ENCODE data around the gene DUSP28.

The DUSP28 gene

DNA sequence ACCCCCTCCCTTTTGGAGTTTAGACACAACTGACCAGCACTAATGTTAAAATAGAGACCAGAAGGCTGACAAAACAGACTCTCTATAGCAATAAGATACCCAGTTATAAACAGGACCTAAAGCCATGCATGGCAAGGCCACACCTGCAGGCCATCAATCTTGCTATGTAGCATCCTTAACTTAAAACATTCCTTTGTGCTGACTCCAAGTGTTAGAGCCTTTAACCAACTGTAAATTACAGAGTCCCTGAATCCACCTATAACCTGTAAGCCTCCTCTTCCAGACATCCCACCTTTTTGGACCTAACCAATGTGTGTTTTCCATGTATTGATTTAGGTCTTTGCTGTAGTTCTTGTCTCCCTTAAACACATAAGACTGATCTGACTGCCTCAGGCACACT lies 20.3 kb upstream of the DUSP28 start:
- no peak overlapping the region for H3K27ac ChIP-seq
- H3K27me3 ChIP-seq = no peaks in the 10 kb centered on the region
- no peaks in the 10 kb centered on the region for H3K9me3 ChIP-seq
- TF ChIP-seq, protein P1, sequence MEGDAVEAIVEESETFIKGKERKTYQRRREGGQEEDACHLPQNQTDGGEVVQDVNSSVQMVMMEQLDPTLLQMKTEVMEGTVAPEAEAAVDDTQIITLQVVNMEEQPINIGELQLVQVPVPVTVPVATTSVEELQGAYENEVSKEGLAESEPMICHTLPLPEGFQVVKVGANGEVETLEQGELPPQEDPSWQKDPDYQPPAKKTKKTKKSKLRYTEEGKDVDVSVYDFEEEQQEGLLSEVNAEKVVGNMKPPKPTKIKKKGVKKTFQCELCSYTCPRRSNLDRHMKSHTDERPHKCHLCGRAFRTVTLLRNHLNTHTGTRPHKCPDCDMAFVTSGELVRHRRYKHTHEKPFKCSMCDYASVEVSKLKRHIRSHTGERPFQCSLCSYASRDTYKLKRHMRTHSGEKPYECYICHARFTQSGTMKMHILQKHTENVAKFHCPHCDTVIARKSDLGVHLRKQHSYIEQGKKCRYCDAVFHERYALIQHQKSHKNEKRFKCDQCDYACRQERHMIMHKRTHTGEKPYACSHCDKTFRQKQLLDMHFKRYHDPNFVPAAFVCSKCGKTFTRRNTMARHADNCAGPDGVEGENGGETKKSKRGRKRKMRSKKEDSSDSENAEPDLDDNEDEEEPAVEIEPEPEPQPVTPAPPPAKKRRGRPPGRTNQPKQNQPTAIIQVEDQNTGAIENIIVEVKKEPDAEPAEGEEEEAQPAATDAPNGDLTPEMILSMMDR (IDR thresholded peaks at IDR 0.05) = no peak
- peaks cover 29% of the 10 kb centered on the region for H3K36me3 ChIP-seq
- no peak overlapping the region for H3K4me3 ChIP-seq (ENCODE audit: low read depth in 1 of 2, low read length in 1 of 2)
- no peaks in the 10 kb centered on the region for H3K4me1 ChIP-seq (ENCODE audit: control insufficient read depth in 1 of 2, insufficient read depth in 1 of 2, low read depth in 1 of 2, low read length in 1 of 2)

GRCh38 chr2:240551288-240551687 lies 8.9 kb upstream of the DUSP28 start:
- H3K27ac ChIP-seq = no peak overlapping the region
- TF ChIP-seq, protein P1 (IDR thresholded peaks at IDR 0.05) = no peak
- no peak overlapping the region for H3K4me3 ChIP-seq (ENCODE audit: low read depth in 1 of 2, low read length in 1 of 2)
- H3K36me3 ChIP-seq = peaks cover 24% of the 10 kb centered on the region
- H3K9me3 ChIP-seq = no peaks in the 10 kb centered on the region
- H3K27me3 ChIP-seq = no peaks in the 10 kb centered on the region
- H3K4me1 ChIP-seq (ENCODE audit: control insufficient read depth in 1 of 2, insufficient read depth in 1 of 2, low read depth in 1 of 2, low read length in 1 of 2) = no peaks in the 10 kb centered on the region

- H3K36me3 ChIP-seq = peaks cover 24% of the 10 kb centered on the region
Observed at GRCh38 chr2:240551811-240552210, 8.3 kb upstream of the DUSP28 start.

DNA sequence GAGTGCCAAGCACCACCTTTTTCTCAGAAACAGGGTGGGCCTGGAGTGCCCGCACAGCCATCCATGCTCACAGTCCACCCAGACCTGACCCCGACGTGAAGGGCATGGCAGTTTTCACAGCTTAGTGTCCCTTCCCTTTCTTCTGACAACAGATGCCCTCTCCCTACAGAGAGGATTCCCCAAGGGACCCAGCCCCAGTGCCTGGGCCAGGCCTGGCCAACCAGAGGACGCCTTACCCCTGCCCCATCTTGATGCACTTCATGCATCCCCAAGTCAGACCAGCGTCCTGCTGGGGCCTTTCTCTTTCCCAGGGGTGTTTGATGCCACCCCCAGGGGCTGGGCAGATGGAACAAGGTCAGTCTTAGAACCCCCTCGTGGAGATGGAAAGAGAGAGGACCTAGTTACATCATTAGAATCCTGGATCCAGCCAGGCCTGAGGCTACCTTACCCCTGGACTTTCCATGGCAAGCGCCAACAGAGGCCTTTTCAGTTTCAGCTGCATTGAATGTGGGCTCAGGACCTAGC lies 6.1 kb upstream of the DUSP28 start:
- Histone ChIP-seq H3K27ac (no peak overlapping the region), H3K36me3 (peaks cover 24% of the 10 kb centered on the region), H3K27me3 (peaks cover 15% of the 10 kb centered on the region), H3K4me3 (ENCODE audit: low read depth in 1 of 2, low read length in 1 of 2) (no peak overlapping the region), H3K9me3 (no peaks in the 10 kb centered on the region), H3K4me1 (ENCODE audit: control insufficient read depth in 1 of 2, insufficient read depth in 1 of 2, low read depth in 1 of 2, low read length in 1 of 2) (peaks cover 18 to 22% of the 10 kb centered on the region in 2 experiments)
- TF ChIP-seq, protein P1 (IDR thresholded peaks at IDR 0.05) = no peak

More at GRCh38 chr2:240551811-240552210, 8.3 kb upstream of the DUSP28 start:
- H3K27ac ChIP-seq = no peak overlapping the region
- TF ChIP-seq, protein P1 (IDR thresholded peaks at IDR 0.05) = no peak
- H3K9me3 ChIP-seq = no peaks in the 10 kb centered on the region
- H3K4me3 ChIP-seq (ENCODE audit: low read depth in 1 of 2, low read length in 1 of 2) = no peak overlapping the region
- H3K4me1 ChIP-seq (ENCODE audit: control insufficient read depth in 1 of 2, insufficient read depth in 1 of 2, low read depth in 1 of 2, low read length in 1 of 2) = peaks cover under 1 to 2% of the 10 kb centered on the region in 2 experiments
- no peaks in the 10 kb centered on the region for H3K27me3 ChIP-seq

- peaks cover 24% of the 10 kb centered on the region for H3K36me3 ChIP-seq
- no peak overlapping the region for H3K27ac ChIP-seq
- TF ChIP-seq, protein P1 (IDR thresholded peaks at IDR 0.05) = no peak
- no peaks in the 10 kb centered on the region for H3K9me3 ChIP-seq
- peaks cover 15% of the 10 kb centered on the region for H3K27me3 ChIP-seq
- H3K4me1 ChIP-seq (ENCODE audit: control insufficient read depth in 1 of 2, insufficient read depth in 1 of 2, low read depth in 1 of 2, low read length in 1 of 2) = peaks cover 27 to 31% of the 10 kb centered on the region in 2 experiments
- H3K4me3 ChIP-seq (ENCODE audit: low read depth in 1 of 2, low read length in 1 of 2) = no peak overlapping the region
Observed at GRCh38 chr2:240554767-240555493, 5.2 kb upstream of the DUSP28 start.
